Hepatocyte (in vitro differentiated cells): ENCODE data around the gene PEX5. TPM values are rescaled to one million over a fixed set of nuclear protein-coding genes. Genes with fewer than 3 reads are reported as not detected.

Experiments
- DNase-seq: peaks from one replicate; pipeline ENCODE4 v3.0.0-alpha.2; 2016; ENCODE audit warnings: low spot score
- H2AFZ ChIP-seq: fragments of 200-600 bp; sonication (generic); 2 replicates; pipeline ENCODE4 v1.6.0; 2016; ENCODE audit warnings: antibody characterized with exemption, mild to moderate bottlenecking
- H3K27ac ChIP-seq: fragments of 200-600 bp; sonication (generic); 2 replicates; pipeline ENCODE4 v1.5.1; 2016; ENCODE audit warnings: mild to moderate bottlenecking
- H3K27me3 ChIP-seq: fragments of 200-600 bp; sonication (generic); 2 replicates; pipeline ENCODE4 v1.6.1; 2016
- H3K36me3 ChIP-seq: fragments of 200-600 bp; sonication (generic); replicated peaks from 2 replicates; pipeline ENCODE4 v1.5.1; 2016; ENCODE audit warnings: low read depth; ENCODE audit not compliant: insufficient read depth
- H3K4me1 ChIP-seq: fragments of 200-600 bp; sonication (generic); 2 replicates; pipeline ENCODE4 v1.5.1; 2016; ENCODE audit warnings: mild to moderate bottlenecking, moderate library complexity; ENCODE audit not compliant: insufficient read depth
- H3K4me2 ChIP-seq: fragments of 200-600 bp; sonication (generic); 2 replicates; pipeline ENCODE4 v1.6.0; 2016
- H3K4me3 ChIP-seq: fragments of 200-600 bp; sonication (generic); 2 replicates; pipeline ENCODE4 v1.5.1; 2016; ENCODE audit warnings: mild to moderate bottlenecking
- H3K79me2 ChIP-seq: fragments of 200-600 bp; sonication (generic); 2 replicates; pipeline ENCODE4 v1.6.0; 2017; ENCODE audit warnings: mild to moderate bottlenecking
- H3K9me2 ChIP-seq: fragments of 200-600 bp; sonication (generic); replicated peaks from 2 replicates; pipeline ENCODE4 v1.6.0; 2017; ENCODE audit warnings: mild to moderate bottlenecking; ENCODE audit not compliant: insufficient read depth
- H3K9me3 ChIP-seq: fragments of 200-600 bp; sonication (generic); 2 replicates; pipeline ENCODE4 v1.5.1; 2016; ENCODE audit warnings: low read depth, mild to moderate bottlenecking
- H4K20me1 ChIP-seq: fragments of 200-600 bp; sonication (generic); 2 replicates; pipeline ENCODE4 v1.6.0; 2016; ENCODE audit warnings: mild to moderate bottlenecking; ENCODE audit not compliant: insufficient read depth, poor library complexity, severe bottlenecking
- CTCF ChIP-seq: fragments of 200-600 bp; sonication (generic); IDR thresholded peaks from 2 replicates; pipeline ENCODE4 v1.5.1; 2016; ENCODE audit warnings: antibody characterized with exemption, mild to moderate bottlenecking; ENCODE audit not compliant: poor library complexity
- EZH2 ChIP-seq: fragments of 200-600 bp; sonication (generic); IDR thresholded peaks from 2 replicates; pipeline ENCODE4 v1.6.1; 2016; ENCODE audit warnings: antibody characterized with exemption, mild to moderate bottlenecking, borderline replicate concordance
- EZH2phosphoT487 ChIP-seq: fragments of 200-600 bp; sonication (generic); IDR thresholded peaks from one replicate; pipeline ENCODE4 v1.6.1; 2018; ENCODE audit warnings: antibody characterized with exemption, mild to moderate bottlenecking, low read depth, moderate library complexity; ENCODE audit not compliant: unreplicated experiment, severe bottlenecking
- WGBS: methylation state at CpG from one replicate; pipeline ENCODE4 v1.1.6; 2016; ENCODE audit warnings: low lambda C conversion rate; ENCODE audit errors: missing lambda C conversion rate; 5-methylcytosine and 5-hydroxymethylcytosine counted together
- polyA plus RNA-seq: library from polyadenylated mRNA; unstranded; fragments of >200 nt; fragmentation: Nextera tagmentation; extraction: Ambion mirVana; gene quantifications from 2 replicates; pipeline ENCODE4 v1.2.1, GENCODE V29; 2016
- total RNA-seq: library from RNA; depleted of rRNA; stranded (reverse); fragments of >200 nt; gene quantifications from 2 replicates; pipeline ENCODE4 v1.2.3, GENCODE V29; 2014

Gene PEX5
- 28.3 and 32.6 TPM in 2 replicates for total RNA-seq
- polyA plus RNA-seq, result 15.0 and 17.3 TPM in 2 replicates

DNA sequence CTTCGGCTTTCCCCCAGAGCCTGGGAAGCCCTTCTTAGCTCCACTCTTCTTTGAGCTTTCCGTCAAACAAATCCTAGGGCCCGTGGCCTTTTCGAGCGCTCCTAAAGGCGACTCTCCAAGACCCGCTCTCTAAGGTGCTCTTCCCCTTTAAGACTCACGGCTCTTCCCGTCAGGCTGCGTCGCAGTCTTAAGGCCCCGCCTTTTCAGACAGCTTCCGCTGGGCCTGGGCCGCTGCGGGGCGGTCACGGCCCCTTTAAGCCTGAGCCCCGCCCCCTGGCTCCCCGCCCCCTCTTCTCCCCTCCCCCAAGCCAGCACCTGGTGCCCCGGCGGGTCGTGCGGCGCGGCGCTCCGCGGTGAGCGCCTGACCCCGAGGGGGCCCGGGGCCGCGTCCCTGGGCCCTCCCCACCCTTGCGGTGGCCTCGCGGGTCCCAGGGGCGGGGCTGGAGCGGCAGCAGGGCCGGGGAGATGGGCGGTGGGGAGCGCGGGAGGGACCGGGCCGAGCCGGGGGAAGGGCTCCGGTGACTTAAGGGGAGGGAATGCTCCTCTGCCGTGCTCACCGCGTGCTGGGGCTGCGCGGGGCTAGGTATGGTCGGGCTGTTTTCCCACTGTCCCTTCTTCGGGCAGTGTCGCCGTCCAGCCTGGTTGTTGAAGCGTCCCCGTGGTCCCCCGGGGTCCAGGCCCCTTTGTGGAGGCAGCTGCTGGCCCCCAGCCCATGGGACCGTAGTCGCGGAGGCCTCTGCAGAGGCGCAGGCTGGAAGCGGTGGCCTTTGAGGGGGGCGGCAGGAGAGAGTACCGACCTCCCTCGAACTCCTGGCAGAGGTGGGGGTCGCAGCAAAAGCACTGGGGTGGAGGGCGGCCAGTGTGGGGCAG lies at the start of gene PEX5:
Gene PEX5, plus strand, starts transcription at position 289 of the 870 bp plus-strand sequence. CDS start 692 bp downstream, outside the sequence.
- peak within 1 kb of the TSS; percentile 96 for H3K4me2 ChIP-seq
- no peaks in the 10 kb centered on the region for H3K9me3 ChIP-seq
- under 1% methylated on average over 49 of the region's 68 CpGs for WGBS
- H3K27ac ChIP-seq, result peak within 1 kb of the TSS; percentile 81
- peaks cover 13% of the 10 kb centered on the region for H3K4me1 ChIP-seq
- peaks cover 27% of the 10 kb centered on the region for H3K79me2 ChIP-seq
- no peaks in the 10 kb centered on the region for H3K9me2 ChIP-seq
- H4K20me1 ChIP-seq, result no peaks in the 10 kb centered on the region
- TF ChIP-seq EZH2phosphoT487 (no peak), CTCF (no peak), EZH2 (no peak)
- peak; percentile 96 for DNase-seq
- peaks cover 3% of the 10 kb centered on the region for H3K36me3 ChIP-seq
- H2AFZ ChIP-seq, result peak within 1 kb of the TSS; percentile 95
- peak within 1 kb of the TSS; percentile 70 for H3K4me3 ChIP-seq
- H3K27me3 ChIP-seq, result no peaks in the 10 kb centered on the region

DNA sequence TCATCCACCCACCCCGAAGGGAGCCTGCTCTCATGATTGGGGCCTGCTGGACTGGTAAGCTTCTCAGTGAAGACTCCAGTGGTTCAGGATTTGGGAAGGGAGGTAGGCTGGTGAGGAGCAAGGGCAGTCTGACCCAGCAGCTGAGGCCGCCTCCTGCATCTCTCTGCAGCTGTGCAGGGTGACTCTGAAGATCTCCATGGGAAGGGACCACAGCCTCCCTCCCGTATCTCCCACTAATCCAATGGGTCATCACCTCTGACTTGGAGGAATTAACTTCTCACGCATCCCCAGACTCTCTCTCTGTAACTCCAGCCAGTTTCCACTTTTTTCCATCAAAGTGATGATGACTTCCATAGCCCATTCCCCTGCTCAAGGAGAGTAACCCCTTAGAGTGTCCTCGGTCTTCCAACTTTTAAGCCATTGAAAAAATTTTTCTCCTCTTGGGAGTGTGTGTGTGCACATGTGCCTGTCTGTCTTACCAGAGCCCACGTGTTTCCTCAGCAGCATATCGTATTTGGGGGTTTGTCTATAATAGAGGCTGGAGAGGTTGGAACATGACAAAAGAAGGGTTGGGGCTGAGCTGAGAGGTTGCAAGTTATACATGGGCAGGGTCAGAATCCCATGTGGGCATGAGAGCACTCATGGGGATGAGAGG lies 48.0 kb upstream of the PEX5 start:
- WGBS, result 94% methylated on average over 7 of the region's 7 CpGs
- Histone ChIP-seq H3K27me3 (no peaks in the 10 kb centered on the region), H3K4me1 (no peaks in the 10 kb centered on the region), H4K20me1 (no peaks in the 10 kb centered on the region), H3K27ac (no peak overlapping the region), H3K9me2 (no peaks in the 10 kb centered on the region), H3K36me3 (no peaks in the 10 kb centered on the region), H3K9me3 (no peaks in the 10 kb centered on the region), H3K4me2 (no peak overlapping the region), H3K4me3 (no peak overlapping the region), H2AFZ (no peak overlapping the region), H3K79me2 (no peaks in the 10 kb centered on the region)
- DNase-seq, result no peak
- TF ChIP-seq EZH2, result no peak
- no peak for TF ChIP-seq CTCF
- no peak for TF ChIP-seq EZH2phosphoT487

DNA sequence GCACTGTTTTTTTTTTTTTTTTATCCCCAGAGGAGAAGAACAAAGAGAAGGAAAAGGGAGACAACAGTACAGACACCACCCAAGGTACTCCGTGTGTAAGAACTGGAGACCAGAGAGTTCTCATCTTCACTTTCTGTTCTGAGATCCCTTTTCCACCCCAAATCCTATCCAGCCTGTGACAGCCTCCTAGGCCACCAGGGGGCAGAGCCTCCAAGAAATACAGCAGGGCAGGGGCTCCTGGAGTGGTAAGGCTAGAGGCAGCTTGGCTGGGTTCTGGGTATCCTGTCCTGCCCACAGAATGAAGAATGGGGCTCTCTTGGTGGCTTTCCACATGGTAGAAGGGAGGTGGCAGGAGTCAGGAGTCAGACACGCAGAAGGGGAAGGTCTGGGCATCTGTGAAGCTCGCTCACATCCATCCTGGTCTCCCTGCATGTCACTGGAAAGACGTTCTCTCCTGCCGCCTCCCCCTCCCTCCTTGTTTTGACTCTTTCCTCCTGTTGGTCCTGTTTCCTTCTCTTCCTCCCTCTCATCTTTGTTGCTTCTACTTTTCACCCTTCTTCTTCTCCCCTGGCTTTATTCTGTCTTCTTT lies 47.3 kb upstream of the PEX5 start:
- Histone ChIP-seq H3K36me3 (no peaks in the 10 kb centered on the region), H3K4me1 (no peaks in the 10 kb centered on the region), H3K9me3 (no peaks in the 10 kb centered on the region), H4K20me1 (no peaks in the 10 kb centered on the region), H2AFZ (no peak overlapping the region), H3K27me3 (no peaks in the 10 kb centered on the region), H3K27ac (no peak overlapping the region), H3K4me3 (no peak overlapping the region), H3K79me2 (no peaks in the 10 kb centered on the region), H3K4me2 (no peak overlapping the region), H3K9me2 (no peaks in the 10 kb centered on the region)
- peak; percentile 64 for DNase-seq
- TF ChIP-seq EZH2phosphoT487 (no peak), EZH2 (no peak), CTCF (peak; percentile 55)
- 68% methylated on average over 5 of the region's 5 CpGs for WGBS
